Muscle layer of duodenum (tissue), 2 donors: Measurements from ENCODE around the gene MAP2K5.

Experiments
- H3K27ac ChIP-seq: one replicate; pipeline ENCODE4 v1.7.0; 2013; ENCODE audit warnings: mild to moderate bottlenecking, low read length
- H3K27me3 ChIP-seq: one replicate; pipeline ENCODE4 v1.7.0; 2013; ENCODE audit warnings: low read depth, mild to moderate bottlenecking, control low read depth, low read length
- H3K36me3 ChIP-seq, 2 donors: one replicate each; pipeline ENCODE4 v1.7.0; 2013; ENCODE audit warnings: low read length in 2 of 2, control low read depth in 1 of 2, mild to moderate bottlenecking in 1 of 2; ENCODE audit not compliant: insufficient read depth in 2 of 2, control insufficient read depth in 1 of 2
- H3K4me1 ChIP-seq, 2 donors: one replicate each; pipeline ENCODE4 v1.7.0; 2013; ENCODE audit warnings: low read length in 2 of 2, mild to moderate bottlenecking in 2 of 2, control low read depth in 1 of 2, moderate library complexity in 1 of 2; ENCODE audit not compliant: insufficient read depth in 2 of 2, control insufficient read depth in 1 of 2
- H3K4me3 ChIP-seq, 2 donors: one replicate each; pipeline ENCODE4 v1.7.0; 2013; ENCODE audit warnings: low read length in 2 of 2, low read depth in 1 of 2, mild to moderate bottlenecking in 1 of 2
- H3K9me3 ChIP-seq, 2 donors: one replicate each; pipeline ENCODE4 v1.7.0; 2013; ENCODE audit warnings: low read length in 2 of 2, control low read depth in 1 of 2, mild to moderate bottlenecking in 1 of 2; ENCODE audit not compliant: control insufficient read depth in 1 of 2
- donor health status: healthy.

MAP2K5 gene

GRCh38 chr15:67745073-67746006, 202.8 kb downstream of the MAP2K5 start:
- no peaks in the 10 kb centered on the region for H3K9me3 ChIP-seq
- H3K4me1 ChIP-seq, result peaks cover 5 to 7% of the 10 kb centered on the region in 2 donors
- H3K27me3 ChIP-seq, result no peaks in the 10 kb centered on the region
- peaks cover 0 to 5% of the 10 kb centered on the region in 2 donors for H3K36me3 ChIP-seq
- H3K4me3 ChIP-seq, result no peak overlapping the region
- H3K27ac ChIP-seq, result no peak overlapping the region

- Histone ChIP-seq H3K27ac (no peak overlapping the region), H3K4me1 (peaks cover 5 to 7% of the 10 kb centered on the region in 2 donors), H3K36me3 (peaks cover 0 to 5% of the 10 kb centered on the region in 2 donors), H3K27me3 (no peaks in the 10 kb centered on the region), H3K9me3 (no peaks in the 10 kb centered on the region), H3K4me3 (no peak overlapping the region)
These were observed 203.5 kb downstream of the MAP2K5 start for GRCh38 chr15:67746022-67746421.

DNA sequence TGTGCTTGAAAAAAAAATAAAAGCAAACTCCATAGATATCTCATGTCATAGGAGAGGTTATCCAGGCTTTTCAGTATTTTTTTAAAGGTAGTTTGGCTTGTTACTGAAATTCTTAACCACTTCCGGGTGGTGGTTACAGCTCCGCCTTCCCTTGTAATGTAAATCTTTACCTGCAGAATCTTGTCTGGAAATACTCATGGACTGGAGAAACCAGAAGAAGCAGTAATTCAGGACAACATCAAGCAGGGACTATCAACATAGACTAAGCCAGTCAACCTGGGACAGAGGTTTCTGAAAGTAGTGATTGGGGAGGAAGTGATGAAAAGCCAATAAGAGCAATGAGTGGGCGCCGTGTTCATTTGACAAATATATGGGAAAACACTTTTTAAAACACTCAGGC, 203.9 kb downstream of the MAP2K5 start:
- Histone ChIP-seq H3K9me3 (no peaks in the 10 kb centered on the region), H3K4me3 (no peak overlapping the region), H3K36me3 (peaks cover 0 to 5% of the 10 kb centered on the region in 2 donors), H3K27ac (no peak overlapping the region), H3K4me1 (peaks cover 5 to 7% of the 10 kb centered on the region in 2 donors), H3K27me3 (no peaks in the 10 kb centered on the region)

GRCh38 chr15:67747921-67748320, 205.4 kb downstream of the MAP2K5 start:
- H3K36me3 ChIP-seq, result peaks cover 0 to 5% of the 10 kb centered on the region in 2 donors
- H3K4me1 ChIP-seq, result peaks cover 5 to 7% of the 10 kb centered on the region in 2 donors

DNA sequence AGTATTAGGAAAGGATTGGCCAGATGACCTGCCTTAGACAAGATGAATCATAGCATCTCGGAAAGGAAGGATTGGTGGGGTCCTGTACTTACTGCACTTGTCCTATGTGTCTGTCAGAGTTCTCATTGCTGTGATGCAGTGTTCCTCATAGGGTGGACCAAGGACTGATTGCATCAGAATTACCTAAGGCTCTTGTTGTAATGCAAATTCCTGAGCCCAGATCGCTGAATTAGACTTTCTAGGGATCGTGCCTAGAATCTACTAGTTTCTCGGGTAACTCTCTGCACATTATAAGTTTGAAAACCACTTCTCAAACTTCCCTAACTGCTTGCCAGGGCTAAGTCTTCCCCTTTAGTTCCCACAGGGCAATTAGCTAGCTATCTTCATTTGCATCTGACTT, 207.9 kb downstream of the MAP2K5 start:
- Histone ChIP-seq H3K4me1 (peaks cover 0 to 2% of the 10 kb centered on the region in 2 donors), H3K4me3 (no peak overlapping the region), H3K27me3 (no peaks in the 10 kb centered on the region), H3K27ac (no peak overlapping the region), H3K36me3 (peaks cover 0 to 5% of the 10 kb centered on the region in 2 donors), H3K9me3 (no peaks in the 10 kb centered on the region)

More at GRCh38 chr15:67747921-67748320, 205.4 kb downstream of the MAP2K5 start:
- Histone ChIP-seq H3K27ac (no peak overlapping the region), H3K27me3 (no peaks in the 10 kb centered on the region), H3K4me3 (no peak overlapping the region), H3K9me3 (no peaks in the 10 kb centered on the region)

- no peaks in the 10 kb centered on the region for H3K9me3 ChIP-seq
- H3K4me3 ChIP-seq, result no peak overlapping the region
- no peaks in the 10 kb centered on the region for H3K4me1 ChIP-seq
- H3K27ac ChIP-seq, result no peak overlapping the region
- H3K36me3 ChIP-seq, result no peaks in the 10 kb centered on the region
- H3K27me3 ChIP-seq, result no peaks in the 10 kb centered on the region
These were observed 211.4 kb downstream of the MAP2K5 start for GRCh38 chr15:67753891-67754290.

GRCh38 chr15:67755264-67755663, 212.8 kb downstream of the MAP2K5 start:
- Histone ChIP-seq H3K27me3 (no peaks in the 10 kb centered on the region), H3K4me3 (no peak overlapping the region), H3K9me3 (no peaks in the 10 kb centered on the region), H3K27ac (no peak overlapping the region), H3K36me3 (no peaks in the 10 kb centered on the region), H3K4me1 (no peaks in the 10 kb centered on the region)

DNA sequence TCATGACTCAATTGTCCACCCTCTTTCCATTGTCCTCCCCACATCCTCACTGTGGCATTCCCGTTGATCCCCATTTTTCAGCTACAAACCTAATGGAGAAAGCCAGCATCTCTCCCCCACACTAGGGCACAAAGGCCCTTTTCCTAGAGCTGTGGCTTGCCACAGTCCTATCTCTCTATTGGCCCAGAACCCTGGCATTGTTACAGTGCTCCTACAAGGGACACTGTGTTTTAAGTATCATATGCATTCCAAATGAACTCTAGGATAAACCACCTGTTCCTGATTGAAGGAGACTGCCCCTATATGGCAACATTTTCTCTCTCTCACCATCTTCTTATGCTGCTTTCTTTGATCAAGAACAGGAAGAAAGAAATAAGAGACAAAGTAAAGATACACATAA, 213.4 kb downstream of the MAP2K5 start:
- no peaks in the 10 kb centered on the region for H3K27me3 ChIP-seq
- no peaks in the 10 kb centered on the region for H3K36me3 ChIP-seq
- H3K4me1 ChIP-seq, result no peaks in the 10 kb centered on the region
- H3K4me3 ChIP-seq, result no peak overlapping the region
- no peaks in the 10 kb centered on the region for H3K9me3 ChIP-seq
- H3K27ac ChIP-seq, result no peak overlapping the region

DNA sequence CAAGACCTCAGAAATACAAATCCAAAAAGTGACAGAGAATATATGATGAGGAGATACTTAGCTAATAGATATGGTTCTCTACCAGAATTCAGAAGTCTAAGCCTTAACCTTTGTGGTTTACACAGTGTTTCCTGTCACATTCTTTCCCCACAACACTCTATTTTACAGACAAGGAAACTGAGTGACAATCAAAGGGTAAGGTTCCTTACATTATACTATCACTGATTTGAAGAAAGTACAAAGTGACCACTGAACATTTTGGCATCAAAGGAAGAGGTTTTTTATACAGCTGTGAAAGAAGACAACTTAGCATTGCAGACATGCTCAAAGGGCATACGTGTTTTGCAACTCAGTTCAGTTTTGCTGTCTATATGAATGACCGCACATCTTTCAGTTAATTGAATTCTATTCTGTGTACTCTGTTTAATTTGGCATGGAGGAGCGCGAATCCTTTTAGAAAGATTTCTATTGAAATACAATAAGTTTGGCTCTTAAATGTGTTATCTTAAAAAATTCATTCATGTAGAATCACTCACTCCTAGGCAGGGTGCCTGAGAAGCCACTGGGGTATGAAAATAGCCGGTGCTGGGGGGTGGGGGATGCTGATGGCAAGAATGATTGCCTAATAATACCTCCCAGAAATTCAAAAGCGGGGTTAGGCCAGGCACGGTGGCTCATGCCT, 216.3 kb downstream of the MAP2K5 start:
- Histone ChIP-seq H3K27me3 (no peaks in the 10 kb centered on the region), H3K27ac (no peak overlapping the region), H3K36me3 (no peaks in the 10 kb centered on the region), H3K4me3 (no peak overlapping the region), H3K9me3 (no peaks in the 10 kb centered on the region), H3K4me1 (no peaks in the 10 kb centered on the region)

GRCh38 chr15:67760901-67761300, 218.4 kb downstream of the MAP2K5 start:
- Histone ChIP-seq H3K36me3 (no peaks in the 10 kb centered on the region), H3K4me1 (no peaks in the 10 kb centered on the region), H3K27ac (no peak overlapping the region), H3K27me3 (no peaks in the 10 kb centered on the region), H3K4me3 (no peak overlapping the region), H3K9me3 (no peaks in the 10 kb centered on the region)

GRCh38 chr15:67761343-67761742, 218.8 kb downstream of the MAP2K5 start:
- no peak overlapping the region for H3K4me3 ChIP-seq
- no peak overlapping the region for H3K27ac ChIP-seq
- no peaks in the 10 kb centered on the region for H3K9me3 ChIP-seq

More at GRCh38 chr15:67761343-67761742, 218.8 kb downstream of the MAP2K5 start:
- H3K27me3 ChIP-seq, result no peaks in the 10 kb centered on the region
- H3K36me3 ChIP-seq, result no peaks in the 10 kb centered on the region
- no peaks in the 10 kb centered on the region for H3K4me1 ChIP-seq
